ENCODE data around the gene PAF1. TPM values are rescaled to one million over a fixed set of nuclear protein-coding genes. Genes with fewer than 3 reads are reported as not detected.
A peak's percentile ranks its signal among the peaks of the same experiment; 100 is the strongest.

The PAF1 gene
- polyA plus RNA-seq, 1 donor (not counting 4 experiments of a cell fraction or from before 2014, with no cell fraction given), result 39.4 TPM

- peaks cover 23% of the 10 kb centered on the region for H3K4me1 ChIP-seq (ENCODE audit: control insufficient read depth, extremely low read depth, insufficient read depth, low read length)
- H3K4me3 ChIP-seq (ENCODE audit: control insufficient read depth in 2 of 3, extremely low read depth in 1 of 3, insufficient read depth in 2 of 3, low read depth in 1 of 3, low read length in 3 of 3), result no peak overlapping the region
- peaks cover 11 to 35% of the 10 kb centered on the region in 2 experiments for H3K36me3 ChIP-seq (ENCODE audit: control insufficient read depth in 2 of 2, extremely low read depth in 1 of 2, insufficient read depth in 2 of 2, low read length in 2 of 2)
- no peaks in the 10 kb centered on the region for H3K9me3 ChIP-seq (ENCODE audit: control insufficient read depth, low read depth, low read length)
- peaks cover 3% of the 10 kb centered on the region for H3K9me1 ChIP-seq (ENCODE audit: control insufficient read depth, extremely low read depth, insufficient read depth, low read length)
- no peaks in the 10 kb centered on the region for H4K20me1 ChIP-seq (ENCODE audit: control insufficient read depth, extremely low read depth, insufficient read depth, low read length)
- DNase-seq (ENCODE audit: low read depth, low spot score) (no peak), FAIRE-seq (peak; percentile 64)
- H3K27ac ChIP-seq (ENCODE audit: control insufficient read depth, insufficient read depth, low read length), result peak overlapping the region; percentile 57
- dilution Hi-C loops (cut with MboI; ENCODE audit: extremely low pct_ligation_motif_present, low sequenced_read_pairs), result no loop called here
- peak overlapping the region; percentile 2 for H2AFZ ChIP-seq (ENCODE audit: control insufficient read depth, low read length)
- peak overlapping the region; percentile 46 for H3K4me2 ChIP-seq (ENCODE audit: control insufficient read depth, extremely low read depth, insufficient read depth, low read depth, low read length)
- TF ChIP-seq EZH2 (IDR thresholded peaks at IDR 0.05; ENCODE audit: low read length), result no peak
- TF ChIP-seq, protein P1, sequence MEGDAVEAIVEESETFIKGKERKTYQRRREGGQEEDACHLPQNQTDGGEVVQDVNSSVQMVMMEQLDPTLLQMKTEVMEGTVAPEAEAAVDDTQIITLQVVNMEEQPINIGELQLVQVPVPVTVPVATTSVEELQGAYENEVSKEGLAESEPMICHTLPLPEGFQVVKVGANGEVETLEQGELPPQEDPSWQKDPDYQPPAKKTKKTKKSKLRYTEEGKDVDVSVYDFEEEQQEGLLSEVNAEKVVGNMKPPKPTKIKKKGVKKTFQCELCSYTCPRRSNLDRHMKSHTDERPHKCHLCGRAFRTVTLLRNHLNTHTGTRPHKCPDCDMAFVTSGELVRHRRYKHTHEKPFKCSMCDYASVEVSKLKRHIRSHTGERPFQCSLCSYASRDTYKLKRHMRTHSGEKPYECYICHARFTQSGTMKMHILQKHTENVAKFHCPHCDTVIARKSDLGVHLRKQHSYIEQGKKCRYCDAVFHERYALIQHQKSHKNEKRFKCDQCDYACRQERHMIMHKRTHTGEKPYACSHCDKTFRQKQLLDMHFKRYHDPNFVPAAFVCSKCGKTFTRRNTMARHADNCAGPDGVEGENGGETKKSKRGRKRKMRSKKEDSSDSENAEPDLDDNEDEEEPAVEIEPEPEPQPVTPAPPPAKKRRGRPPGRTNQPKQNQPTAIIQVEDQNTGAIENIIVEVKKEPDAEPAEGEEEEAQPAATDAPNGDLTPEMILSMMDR (optimal IDR thresholded peaks at IDR 0.05 in 1 of 3, IDR thresholded peaks at IDR 0.05 in 1 of 3, conservative IDR thresholded peaks at IDR 0.05 in 1 of 3; ENCODE audit: extremely low read depth in 1 of 3, insufficient read depth in 2 of 3, low read length in 3 of 3), result no peak
- H3K9ac ChIP-seq (ENCODE audit: control insufficient read depth, extremely low read depth, insufficient read depth, low read length), result peak overlapping the region; percentile 24
- H3K79me2 ChIP-seq (ENCODE audit: control insufficient read depth, insufficient read depth, low read length), result no peaks in the 10 kb centered on the region
- H3K27me3 ChIP-seq (ENCODE audit: control insufficient read depth, extremely low read depth, insufficient read depth, low read length), result no peaks in the 10 kb centered on the region
Observed at GRCh38 chr19:39362682-39363657, 27.9 kb downstream of the PAF1 start.

- H3K79me2 ChIP-seq (ENCODE audit: control insufficient read depth, insufficient read depth, low read length), result no peaks in the 10 kb centered on the region
- TF ChIP-seq EZH2 (IDR thresholded peaks at IDR 0.05; ENCODE audit: low read length), result no peak
- TF ChIP-seq, protein P1 (optimal IDR thresholded peaks at IDR 0.05 in 1 of 3, IDR thresholded peaks at IDR 0.05 in 1 of 3, conservative IDR thresholded peaks at IDR 0.05 in 1 of 3; ENCODE audit: extremely low read depth in 1 of 3, insufficient read depth in 2 of 3, low read length in 3 of 3), result no peak
- H3K36me3 ChIP-seq (ENCODE audit: control insufficient read depth in 2 of 2, extremely low read depth in 1 of 2, insufficient read depth in 2 of 2, low read length in 2 of 2), result peaks cover 22 to 51% of the 10 kb centered on the region in 2 experiments
- no peak for FAIRE-seq
- DNase-seq (ENCODE audit: low read depth, low spot score), result no peak
- H3K9me3 ChIP-seq (ENCODE audit: control insufficient read depth, low read depth, low read length), result no peaks in the 10 kb centered on the region
- H3K27ac ChIP-seq (ENCODE audit: control insufficient read depth, insufficient read depth, low read length), result no peak overlapping the region
- H4K20me1 ChIP-seq (ENCODE audit: control insufficient read depth, extremely low read depth, insufficient read depth, low read length), result no peaks in the 10 kb centered on the region
- H3K4me2 ChIP-seq (ENCODE audit: control insufficient read depth, extremely low read depth, insufficient read depth, low read depth, low read length), result no peak overlapping the region
- H3K27me3 ChIP-seq (ENCODE audit: control insufficient read depth, extremely low read depth, insufficient read depth, low read length), result no peaks in the 10 kb centered on the region
- dilution Hi-C loops (cut with MboI; ENCODE audit: extremely low pct_ligation_motif_present, low sequenced_read_pairs), result no loop called here
- no peak overlapping the region for H3K9ac ChIP-seq (ENCODE audit: control insufficient read depth, extremely low read depth, insufficient read depth, low read length)
- H2AFZ ChIP-seq (ENCODE audit: control insufficient read depth, low read length), result no peak overlapping the region
- H3K9me1 ChIP-seq (ENCODE audit: control insufficient read depth, extremely low read depth, insufficient read depth, low read length), result peaks cover 3% of the 10 kb centered on the region
- H3K4me1 ChIP-seq (ENCODE audit: control insufficient read depth, extremely low read depth, insufficient read depth, low read length), result peaks cover 23% of the 10 kb centered on the region
- no peak overlapping the region for H3K4me3 ChIP-seq (ENCODE audit: control insufficient read depth in 2 of 3, extremely low read depth in 1 of 3, insufficient read depth in 2 of 3, low read depth in 1 of 3, low read length in 3 of 3)
Observed at GRCh38 chr19:39360599-39360998, 30.3 kb downstream of the PAF1 start.

Data from keratinocyte (primary cell).